Loucy (cell line): ENCODE measurements around the gene FAM131A.

Experiments
- EZH2phosphoT487 ChIP-seq: fragments of 200-600 bp; IDR thresholded peaks from 2 replicates; pipeline ENCODE4 v1.6.1; 2018; ENCODE audit warnings: antibody characterized with exemption, mild to moderate bottlenecking, moderate library complexity, borderline replicate concordance
- TF ChIP-seq, protein P1 (sequence below): fragments of 200-600 bp; sonication (generic); conservative IDR thresholded peaks from 2 replicates; pipeline ENCODE4 v1.5.1; 2014; ENCODE audit warnings: mild to moderate bottlenecking, antibody characterized with exemption, low read length

- TF ChIP-seq, protein P1, sequence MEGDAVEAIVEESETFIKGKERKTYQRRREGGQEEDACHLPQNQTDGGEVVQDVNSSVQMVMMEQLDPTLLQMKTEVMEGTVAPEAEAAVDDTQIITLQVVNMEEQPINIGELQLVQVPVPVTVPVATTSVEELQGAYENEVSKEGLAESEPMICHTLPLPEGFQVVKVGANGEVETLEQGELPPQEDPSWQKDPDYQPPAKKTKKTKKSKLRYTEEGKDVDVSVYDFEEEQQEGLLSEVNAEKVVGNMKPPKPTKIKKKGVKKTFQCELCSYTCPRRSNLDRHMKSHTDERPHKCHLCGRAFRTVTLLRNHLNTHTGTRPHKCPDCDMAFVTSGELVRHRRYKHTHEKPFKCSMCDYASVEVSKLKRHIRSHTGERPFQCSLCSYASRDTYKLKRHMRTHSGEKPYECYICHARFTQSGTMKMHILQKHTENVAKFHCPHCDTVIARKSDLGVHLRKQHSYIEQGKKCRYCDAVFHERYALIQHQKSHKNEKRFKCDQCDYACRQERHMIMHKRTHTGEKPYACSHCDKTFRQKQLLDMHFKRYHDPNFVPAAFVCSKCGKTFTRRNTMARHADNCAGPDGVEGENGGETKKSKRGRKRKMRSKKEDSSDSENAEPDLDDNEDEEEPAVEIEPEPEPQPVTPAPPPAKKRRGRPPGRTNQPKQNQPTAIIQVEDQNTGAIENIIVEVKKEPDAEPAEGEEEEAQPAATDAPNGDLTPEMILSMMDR, result no peak
- TF ChIP-seq EZH2phosphoT487, result no peak
These were observed 1.6 kb downstream of the FAM131A start for GRCh38 chr3:184339001-184339400.
